ENCODE data around the gene DLEC1. TPM values are rescaled to one million over a fixed set of nuclear protein-coding genes. Genes with fewer than 3 reads are reported as not detected.

DLEC1 gene
- total RNA-seq, 1 experiment from 2014 or later: 0.81 TPM

DNA sequence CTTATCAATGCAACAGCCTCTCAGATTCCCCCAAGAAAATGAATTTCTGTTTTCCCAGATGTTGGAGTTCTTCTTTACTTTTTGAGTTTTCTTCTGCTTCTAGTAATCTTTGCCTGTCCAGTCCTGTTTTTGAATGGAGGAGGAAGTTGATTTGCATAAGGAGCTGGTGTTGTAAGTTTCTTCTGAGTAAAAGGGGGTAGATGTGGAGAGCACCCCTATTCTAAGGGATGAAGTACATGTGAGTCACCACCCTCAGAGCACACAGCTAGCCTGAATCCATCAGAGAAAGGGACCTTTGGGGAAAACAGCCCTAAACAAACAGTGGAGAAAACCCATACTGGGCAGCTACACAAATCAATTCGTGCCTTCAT lies 63.4 kb downstream of the DLEC1 start (continued):
- TF ChIP-seq, protein P1, sequence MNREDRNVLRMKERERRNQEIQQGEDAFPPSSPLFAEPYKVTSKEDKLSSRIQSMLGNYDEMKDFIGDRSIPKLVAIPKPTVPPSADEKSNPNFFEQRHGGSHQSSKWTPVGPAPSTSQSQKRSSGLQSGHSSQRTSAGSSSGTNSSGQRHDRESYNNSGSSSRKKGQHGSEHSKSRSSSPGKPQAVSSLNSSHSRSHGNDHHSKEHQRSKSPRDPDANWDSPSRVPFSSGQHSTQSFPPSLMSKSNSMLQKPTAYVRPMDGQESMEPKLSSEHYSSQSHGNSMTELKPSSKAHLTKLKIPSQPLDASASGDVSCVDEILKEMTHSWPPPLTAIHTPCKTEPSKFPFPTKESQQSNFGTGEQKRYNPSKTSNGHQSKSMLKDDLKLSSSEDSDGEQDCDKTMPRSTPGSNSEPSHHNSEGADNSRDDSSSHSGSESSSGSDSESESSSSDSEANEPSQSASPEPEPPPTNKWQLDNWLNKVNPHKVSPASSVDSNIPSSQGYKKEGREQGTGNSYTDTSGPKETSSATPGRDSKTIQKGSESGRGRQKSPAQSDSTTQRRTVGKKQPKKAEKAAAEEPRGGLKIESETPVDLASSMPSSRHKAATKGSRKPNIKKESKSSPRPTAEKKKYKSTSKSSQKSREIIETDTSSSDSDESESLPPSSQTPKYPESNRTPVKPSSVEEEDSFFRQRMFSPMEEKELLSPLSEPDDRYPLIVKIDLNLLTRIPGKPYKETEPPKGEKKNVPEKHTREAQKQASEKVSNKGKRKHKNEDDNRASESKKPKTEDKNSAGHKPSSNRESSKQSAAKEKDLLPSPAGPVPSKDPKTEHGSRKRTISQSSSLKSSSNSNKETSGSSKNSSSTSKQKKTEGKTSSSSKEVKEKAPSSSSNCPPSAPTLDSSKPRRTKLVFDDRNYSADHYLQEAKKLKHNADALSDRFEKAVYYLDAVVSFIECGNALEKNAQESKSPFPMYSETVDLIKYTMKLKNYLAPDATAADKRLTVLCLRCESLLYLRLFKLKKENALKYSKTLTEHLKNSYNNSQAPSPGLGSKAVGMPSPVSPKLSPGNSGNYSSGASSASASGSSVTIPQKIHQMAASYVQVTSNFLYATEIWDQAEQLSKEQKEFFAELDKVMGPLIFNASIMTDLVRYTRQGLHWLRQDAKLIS (CRISPR knock-in tag; IDR thresholded peaks at IDR 0.05; ENCODE audit: borderline replicate concordance): no peak
- TF ChIP-seq, protein P2, sequence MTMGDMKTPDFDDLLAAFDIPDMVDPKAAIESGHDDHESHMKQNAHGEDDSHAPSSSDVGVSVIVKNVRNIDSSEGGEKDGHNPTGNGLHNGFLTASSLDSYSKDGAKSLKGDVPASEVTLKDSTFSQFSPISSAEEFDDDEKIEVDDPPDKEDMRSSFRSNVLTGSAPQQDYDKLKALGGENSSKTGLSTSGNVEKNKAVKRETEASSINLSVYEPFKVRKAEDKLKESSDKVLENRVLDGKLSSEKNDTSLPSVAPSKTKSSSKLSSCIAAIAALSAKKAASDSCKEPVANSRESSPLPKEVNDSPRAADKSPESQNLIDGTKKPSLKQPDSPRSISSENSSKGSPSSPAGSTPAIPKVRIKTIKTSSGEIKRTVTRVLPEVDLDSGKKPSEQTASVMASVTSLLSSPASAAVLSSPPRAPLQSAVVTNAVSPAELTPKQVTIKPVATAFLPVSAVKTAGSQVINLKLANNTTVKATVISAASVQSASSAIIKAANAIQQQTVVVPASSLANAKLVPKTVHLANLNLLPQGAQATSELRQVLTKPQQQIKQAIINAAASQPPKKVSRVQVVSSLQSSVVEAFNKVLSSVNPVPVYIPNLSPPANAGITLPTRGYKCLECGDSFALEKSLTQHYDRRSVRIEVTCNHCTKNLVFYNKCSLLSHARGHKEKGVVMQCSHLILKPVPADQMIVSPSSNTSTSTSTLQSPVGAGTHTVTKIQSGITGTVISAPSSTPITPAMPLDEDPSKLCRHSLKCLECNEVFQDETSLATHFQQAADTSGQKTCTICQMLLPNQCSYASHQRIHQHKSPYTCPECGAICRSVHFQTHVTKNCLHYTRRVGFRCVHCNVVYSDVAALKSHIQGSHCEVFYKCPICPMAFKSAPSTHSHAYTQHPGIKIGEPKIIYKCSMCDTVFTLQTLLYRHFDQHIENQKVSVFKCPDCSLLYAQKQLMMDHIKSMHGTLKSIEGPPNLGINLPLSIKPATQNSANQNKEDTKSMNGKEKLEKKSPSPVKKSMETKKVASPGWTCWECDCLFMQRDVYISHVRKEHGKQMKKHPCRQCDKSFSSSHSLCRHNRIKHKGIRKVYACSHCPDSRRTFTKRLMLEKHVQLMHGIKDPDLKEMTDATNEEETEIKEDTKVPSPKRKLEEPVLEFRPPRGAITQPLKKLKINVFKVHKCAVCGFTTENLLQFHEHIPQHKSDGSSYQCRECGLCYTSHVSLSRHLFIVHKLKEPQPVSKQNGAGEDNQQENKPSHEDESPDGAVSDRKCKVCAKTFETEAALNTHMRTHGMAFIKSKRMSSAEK (CRISPR knock-in tag; IDR thresholded peaks at IDR 0.05; ENCODE audit: borderline replicate concordance): no peak
- TF ChIP-seq ZNF121 (CRISPR knock-in tag; IDR thresholded peaks at IDR 0.05) (no peak), ESRRA (CRISPR knock-in tag; IDR thresholded peaks at IDR 0.05; ENCODE audit: borderline replicate concordance) (no peak), FOXP1 (CRISPR knock-in tag; IDR thresholded peaks at IDR 0.05; ENCODE audit: borderline replicate concordance) (no peak), ZNF423 (CRISPR knock-in tag; IDR thresholded peaks at IDR 0.05) (no peak), SP1 (CRISPR knock-in tag; conservative IDR thresholded peaks at IDR 0.05) (no peak)
- TF ChIP-seq, protein P3, sequence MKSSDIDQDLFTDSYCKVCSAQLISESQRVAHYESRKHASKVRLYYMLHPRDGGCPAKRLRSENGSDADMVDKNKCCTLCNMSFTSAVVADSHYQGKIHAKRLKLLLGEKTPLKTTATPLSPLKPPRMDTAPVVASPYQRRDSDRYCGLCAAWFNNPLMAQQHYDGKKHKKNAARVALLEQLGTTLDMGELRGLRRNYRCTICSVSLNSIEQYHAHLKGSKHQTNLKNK (CRISPR knock-in tag; IDR thresholded peaks at IDR 0.05): no peak
- TF ChIP-seq, protein P4, sequence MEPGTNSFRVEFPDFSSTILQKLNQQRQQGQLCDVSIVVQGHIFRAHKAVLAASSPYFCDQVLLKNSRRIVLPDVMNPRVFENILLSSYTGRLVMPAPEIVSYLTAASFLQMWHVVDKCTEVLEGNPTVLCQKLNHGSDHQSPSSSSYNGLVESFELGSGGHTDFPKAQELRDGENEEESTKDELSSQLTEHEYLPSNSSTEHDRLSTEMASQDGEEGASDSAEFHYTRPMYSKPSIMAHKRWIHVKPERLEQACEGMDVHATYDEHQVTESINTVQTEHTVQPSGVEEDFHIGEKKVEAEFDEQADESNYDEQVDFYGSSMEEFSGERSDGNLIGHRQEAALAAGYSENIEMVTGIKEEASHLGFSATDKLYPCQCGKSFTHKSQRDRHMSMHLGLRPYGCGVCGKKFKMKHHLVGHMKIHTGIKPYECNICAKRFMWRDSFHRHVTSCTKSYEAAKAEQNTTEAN (CRISPR knock-in tag; IDR thresholded peaks at IDR 0.05): no peak
- TF ChIP-seq, protein P5, sequence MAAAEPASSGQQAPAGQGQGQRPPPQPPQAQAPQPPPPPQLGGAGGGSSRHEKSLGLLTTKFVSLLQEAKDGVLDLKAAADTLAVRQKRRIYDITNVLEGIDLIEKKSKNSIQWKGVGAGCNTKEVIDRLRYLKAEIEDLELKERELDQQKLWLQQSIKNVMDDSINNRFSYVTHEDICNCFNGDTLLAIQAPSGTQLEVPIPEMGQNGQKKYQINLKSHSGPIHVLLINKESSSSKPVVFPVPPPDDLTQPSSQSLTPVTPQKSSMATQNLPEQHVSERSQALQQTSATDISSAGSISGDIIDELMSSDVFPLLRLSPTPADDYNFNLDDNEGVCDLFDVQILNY (CRISPR knock-in tag; IDR thresholded peaks at IDR 0.05): no peak

DNA sequence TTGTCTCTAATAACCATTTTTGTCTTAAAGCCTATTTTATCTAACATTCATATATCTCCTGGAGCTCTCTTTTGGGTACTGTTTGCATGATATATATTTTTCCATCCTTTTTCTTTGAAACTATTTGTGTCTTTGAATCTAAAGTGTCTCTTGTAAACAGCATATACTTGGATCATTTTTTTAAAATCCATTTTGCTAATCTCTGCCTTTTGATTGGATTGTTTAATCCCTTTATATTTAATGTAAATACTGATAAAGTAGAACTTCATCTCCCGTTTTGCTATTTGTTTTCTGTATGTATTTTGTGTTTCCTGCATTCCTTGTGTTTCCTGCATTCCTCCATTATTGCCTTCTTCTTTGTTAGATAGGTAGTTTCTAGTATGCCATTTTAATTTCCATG lies 66.5 kb downstream of the DLEC1 start:
- H3K4me1 Mint-ChIP-seq: peaks cover 11% of the 10 kb centered on the region
- ATAC-seq (no peak), DNase-seq (ENCODE audit: low spot score) (no peak)
- no peak overlapping the region for H3K27ac Mint-ChIP-seq
- H3K4me3 Mint-ChIP-seq: no peak overlapping the region
- peaks cover 10% of the 10 kb centered on the region; the same call in 1 of the 2 replicates for H3K36me3 Mint-ChIP-seq
- ChIA-PET POLR2A (no interaction called here), CTCF (no interaction called here)
- H3K9me3 Mint-ChIP-seq: peaks cover 21% of the 10 kb centered on the region
- H3K27me3 Mint-ChIP-seq (ENCODE audit: low read depth): no peaks in the 10 kb centered on the region; the same call in 1 of the 2 replicates
- TF ChIP-seq, protein P6, sequence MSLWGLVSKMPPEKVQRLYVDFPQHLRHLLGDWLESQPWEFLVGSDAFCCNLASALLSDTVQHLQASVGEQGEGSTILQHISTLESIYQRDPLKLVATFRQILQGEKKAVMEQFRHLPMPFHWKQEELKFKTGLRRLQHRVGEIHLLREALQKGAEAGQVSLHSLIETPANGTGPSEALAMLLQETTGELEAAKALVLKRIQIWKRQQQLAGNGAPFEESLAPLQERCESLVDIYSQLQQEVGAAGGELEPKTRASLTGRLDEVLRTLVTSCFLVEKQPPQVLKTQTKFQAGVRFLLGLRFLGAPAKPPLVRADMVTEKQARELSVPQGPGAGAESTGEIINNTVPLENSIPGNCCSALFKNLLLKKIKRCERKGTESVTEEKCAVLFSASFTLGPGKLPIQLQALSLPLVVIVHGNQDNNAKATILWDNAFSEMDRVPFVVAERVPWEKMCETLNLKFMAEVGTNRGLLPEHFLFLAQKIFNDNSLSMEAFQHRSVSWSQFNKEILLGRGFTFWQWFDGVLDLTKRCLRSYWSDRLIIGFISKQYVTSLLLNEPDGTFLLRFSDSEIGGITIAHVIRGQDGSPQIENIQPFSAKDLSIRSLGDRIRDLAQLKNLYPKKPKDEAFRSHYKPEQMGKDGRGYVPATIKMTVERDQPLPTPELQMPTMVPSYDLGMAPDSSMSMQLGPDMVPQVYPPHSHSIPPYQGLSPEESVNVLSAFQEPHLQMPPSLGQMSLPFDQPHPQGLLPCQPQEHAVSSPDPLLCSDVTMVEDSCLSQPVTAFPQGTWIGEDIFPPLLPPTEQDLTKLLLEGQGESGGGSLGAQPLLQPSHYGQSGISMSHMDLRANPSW (CRISPR knock-in tag; conservative IDR thresholded peaks at IDR 0.05; ENCODE audit: low read depth): no peak
- TF ChIP-seq, protein P7, sequence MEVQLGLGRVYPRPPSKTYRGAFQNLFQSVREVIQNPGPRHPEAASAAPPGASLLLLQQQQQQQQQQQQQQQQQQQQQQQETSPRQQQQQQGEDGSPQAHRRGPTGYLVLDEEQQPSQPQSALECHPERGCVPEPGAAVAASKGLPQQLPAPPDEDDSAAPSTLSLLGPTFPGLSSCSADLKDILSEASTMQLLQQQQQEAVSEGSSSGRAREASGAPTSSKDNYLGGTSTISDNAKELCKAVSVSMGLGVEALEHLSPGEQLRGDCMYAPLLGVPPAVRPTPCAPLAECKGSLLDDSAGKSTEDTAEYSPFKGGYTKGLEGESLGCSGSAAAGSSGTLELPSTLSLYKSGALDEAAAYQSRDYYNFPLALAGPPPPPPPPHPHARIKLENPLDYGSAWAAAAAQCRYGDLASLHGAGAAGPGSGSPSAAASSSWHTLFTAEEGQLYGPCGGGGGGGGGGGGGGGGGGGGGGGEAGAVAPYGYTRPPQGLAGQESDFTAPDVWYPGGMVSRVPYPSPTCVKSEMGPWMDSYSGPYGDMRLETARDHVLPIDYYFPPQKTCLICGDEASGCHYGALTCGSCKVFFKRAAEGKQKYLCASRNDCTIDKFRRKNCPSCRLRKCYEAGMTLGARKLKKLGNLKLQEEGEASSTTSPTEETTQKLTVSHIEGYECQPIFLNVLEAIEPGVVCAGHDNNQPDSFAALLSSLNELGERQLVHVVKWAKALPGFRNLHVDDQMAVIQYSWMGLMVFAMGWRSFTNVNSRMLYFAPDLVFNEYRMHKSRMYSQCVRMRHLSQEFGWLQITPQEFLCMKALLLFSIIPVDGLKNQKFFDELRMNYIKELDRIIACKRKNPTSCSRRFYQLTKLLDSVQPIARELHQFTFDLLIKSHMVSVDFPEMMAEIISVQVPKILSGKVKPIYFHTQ (CRISPR knock-in tag; IDR thresholded peaks at IDR 0.05): no peak
- TF ChIP-seq, protein P8, sequence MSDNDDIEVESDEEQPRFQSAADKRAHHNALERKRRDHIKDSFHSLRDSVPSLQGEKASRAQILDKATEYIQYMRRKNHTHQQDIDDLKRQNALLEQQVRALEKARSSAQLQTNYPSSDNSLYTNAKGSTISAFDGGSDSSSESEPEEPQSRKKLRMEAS (CRISPR knock-in tag; IDR thresholded peaks at IDR 0.05): no peak
- TF ChIP-seq NR2C2 (CRISPR knock-in tag; IDR thresholded peaks at IDR 0.05) (no peak), SMAD4 (CRISPR knock-in tag; IDR thresholded peaks at IDR 0.05) (no peak), FOXP1 (CRISPR knock-in tag; IDR thresholded peaks at IDR 0.05; ENCODE audit: borderline replicate concordance) (no peak), EMX1 (CRISPR knock-in tag; IDR thresholded peaks at IDR 0.05) (no peak), TEAD4 (CRISPR knock-in tag; IDR thresholded peaks at IDR 0.05) (no peak)
- TF ChIP-seq, protein P9, sequence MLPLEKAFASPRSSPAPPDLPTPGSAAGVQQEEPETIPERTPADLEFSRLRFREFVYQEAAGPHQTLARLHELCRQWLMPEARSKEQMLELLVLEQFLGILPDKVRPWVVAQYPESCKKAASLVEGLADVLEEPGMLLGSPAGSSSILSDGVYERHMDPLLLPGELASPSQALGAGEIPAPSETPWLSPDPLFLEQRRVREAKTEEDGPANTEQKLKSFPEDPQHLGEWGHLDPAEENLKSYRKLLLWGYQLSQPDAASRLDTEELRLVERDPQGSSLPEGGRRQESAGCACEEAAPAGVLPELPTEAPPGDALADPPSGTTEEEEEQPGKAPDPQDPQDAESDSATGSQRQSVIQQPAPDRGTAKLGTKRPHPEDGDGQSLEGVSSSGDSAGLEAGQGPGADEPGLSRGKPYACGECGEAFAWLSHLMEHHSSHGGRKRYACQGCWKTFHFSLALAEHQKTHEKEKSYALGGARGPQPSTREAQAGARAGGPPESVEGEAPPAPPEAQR (CRISPR knock-in tag; IDR thresholded peaks at IDR 0.05): no peak

All from WTC11 (cell line).